Measurements from ENCODE around the gene PDP2. TPM values are rescaled to one million over a fixed set of nuclear protein-coding genes. Genes with fewer than 3 reads are reported as not detected.

Gene PDP2
- total and polyA plus RNA-seq, 10 of the 15 experiments (the other 5 are each of a cell fraction or from before 2014, with no cell fraction given), result 1.9 to 31.1 (median 6.2) TPM

- no peak for TF ChIP-seq SKIL (IDR thresholded peaks at IDR 0.05; ENCODE audit: low read depth, poor library complexity, severe bottlenecking)
- no peak for TF ChIP-seq RB1 (IDR thresholded peaks at IDR 0.05; ENCODE audit: borderline replicate concordance)
- TF ChIP-seq HDAC2 (IDR thresholded peaks at IDR 0.05), result no peak
- TF ChIP-seq CHD1 (IDR thresholded peaks at IDR 0.05; ENCODE audit: low read depth, low read length), result no peak
- TF ChIP-seq CHD4 (IDR thresholded peaks at IDR 0.05), result no peak
Measured at GRCh38 chr16:66916518-66916917, 36.2 kb downstream of the PDP2 start (continued).

GRCh38 chr16:66917741-66918140 is 37.4 kb downstream of the PDP2 start:
- ChIA-PET POLR2A (no interaction called here), RAD21 (ENCODE audit: unreplicated experiment) (interaction anchor here (0.8 kb wide), 1 partner anchor 22 kb away, joined by 3 read pairs; no protein-coding TSS in a partner anchor), CTCF (interaction anchor here (1.4 to 1.6 kb wide), 2 partner anchors 11 to 23 kb away, joined by 4 to 5 read pairs; no protein-coding TSS in a partner anchor), SMC1A (ENCODE audit: uncharacterized antibody, unreplicated experiment) (interaction anchor here (0.9 to 1.7 kb wide), 2 partner anchors 11 to 20 kb away, joined by 3 read pairs; no protein-coding TSS in a partner anchor)
- no peak overlapping the region for H2AFZ ChIP-seq (ENCODE audit: control insufficient read depth, low read depth, low read length)
- H3K4me2 ChIP-seq (ENCODE audit: control insufficient read depth, insufficient read depth), result no peak overlapping the region
- H3K9ac ChIP-seq (ENCODE audit: control insufficient read depth, insufficient read depth, low read length), result no peak overlapping the region
- no peaks in the 10 kb centered on the region for H3K36me3 ChIP-seq (ENCODE audit: control insufficient read depth in 2 of 2, insufficient read depth in 2 of 2, low read length in 1 of 2)
- intact Hi-C loops (cut with micrococcal nuclease; ENCODE audit: unreplicated experiment), result no loop called here
- H3K27ac ChIP-seq (ENCODE audit: control insufficient read depth, insufficient read depth), result no peak overlapping the region
- no peak overlapping the region for H3K4me3 ChIP-seq
- DNase-seq (ENCODE audit: low read depth, low spot score) (no peak), FAIRE-seq (no peak), ATAC-seq (no peak)
- no peaks in the 10 kb centered on the region for H3K9me3 ChIP-seq (replicated peaks; ENCODE audit: control insufficient read depth, insufficient read depth, low read length)
- no peaks in the 10 kb centered on the region for H3K79me2 ChIP-seq (ENCODE audit: control insufficient read depth, insufficient read depth, low read length)
- BruUV-seq (replicated peaks), result no TSS peak
- WGBS (ENCODE audit: insufficient coverage, insufficient replicate concordance, low lambda C conversion rate, missing lambda C conversion rate), result 15% methylated on average over 9 of the region's 9 CpGs
- in situ Hi-C loops (cut with MboI), result no loop called here
- H3K27me3 ChIP-seq (replicated peaks in 1 of 2; ENCODE audit: control insufficient read depth in 2 of 2, insufficient read depth in 2 of 2, low read length in 1 of 2), result peaks cover 0 to 3% of the 10 kb centered on the region in 2 experiments; a peak in 1 of 4 replicates
- no peaks in the 10 kb centered on the region for H3K4me1 ChIP-seq (ENCODE audit: control insufficient read depth, insufficient read depth, low read length)
- H4K20me1 ChIP-seq (ENCODE audit: control insufficient read depth, insufficient read depth), result no peaks in the 10 kb centered on the region
- no peak for TF ChIP-seq MXI1 (IDR thresholded peaks at IDR 0.05; ENCODE audit: low read depth, low read length)
- no peak for TF ChIP-seq CHD2 (IDR thresholded peaks at IDR 0.05; ENCODE audit: borderline replicate concordance, low read depth, low read length)
- no peak for TF ChIP-seq CEBPZ (IDR thresholded peaks at IDR 0.05; ENCODE audit: low read depth, low read length)
- no peak for TF ChIP-seq E2F8 (IDR thresholded peaks at IDR 0.05; ENCODE audit: low read depth, partially characterized antibody)
- TF ChIP-seq DPF2 (IDR thresholded peaks at IDR 0.05), result no peak
- no peak for TF ChIP-seq HDAC2 (IDR thresholded peaks at IDR 0.05)
- no peak for TF ChIP-seq POLR2AphosphoS5 (IDR thresholded peaks at IDR 0.05; ENCODE audit: low read length)
- no peak for TF ChIP-seq SKIL (IDR thresholded peaks at IDR 0.05; ENCODE audit: low read depth, poor library complexity, severe bottlenecking)
- TF ChIP-seq HDAC6 (IDR thresholded peaks at IDR 0.05; ENCODE audit: unreplicated experiment), result no peak

Measured in GM12878 (cell line).